Measurements from ENCODE around the gene FRMD4B. TPM values are rescaled to one million over a fixed set of nuclear protein-coding genes. Genes with fewer than 3 reads are reported as not detected.

FRMD4B gene
- polyA plus RNA-seq (ENCODE audit: insufficient read length in 4 of 4): 10 to 100 TPM; 39.5 to 46.4 (median 43.9) TPM

- DNase-seq (ENCODE audit: low read depth in 4 of 4, low spot score in 3 of 4): peak in 1 of 4 donors; percentile 31
Measured at GRCh38 chr3:69385723-69386555, at the start of gene FRMD4B. FRMD4B (minus strand) TSS chr3:69386088; CDS start chr3:69385989, 99 bp downstream.

GRCh38 chr3:69433969-69434325 is 48.1 kb upstream of the FRMD4B start:
- no peak for DNase-seq (ENCODE audit: low read depth in 4 of 4, low spot score in 3 of 4)

- DNase-seq (ENCODE audit: low read depth in 4 of 4, low spot score in 3 of 4): no peak
Measured at GRCh38 chr3:69433121-69433968, 47.5 kb upstream of the FRMD4B start.

GRCh38 chr3:69428657-69429255 is 42.9 kb upstream of the FRMD4B start:
- no peak for DNase-seq (ENCODE audit: low read depth in 4 of 4, low spot score in 3 of 4)

GRCh38 chr3:69426967-69427304 is 41.0 kb upstream of the FRMD4B start:
- no peak for DNase-seq (ENCODE audit: low read depth in 4 of 4, low spot score in 3 of 4)

- no peak for DNase-seq (ENCODE audit: low read depth in 4 of 4, low spot score in 3 of 4)
Measured at GRCh38 chr3:69426291-69426966, 40.5 kb upstream of the FRMD4B start.

- no peak for DNase-seq (ENCODE audit: low read depth in 4 of 4, low spot score in 3 of 4)
Measured at GRCh38 chr3:69425249-69425648, 39.4 kb upstream of the FRMD4B start.

GRCh38 chr3:69423463-69424155 is 37.7 kb upstream of the FRMD4B start:
- no peak for DNase-seq (ENCODE audit: low read depth in 4 of 4, low spot score in 3 of 4)

GRCh38 chr3:69422751-69423150 is 36.9 kb upstream of the FRMD4B start:
- no peak for DNase-seq (ENCODE audit: low read depth in 4 of 4, low spot score in 3 of 4)

GRCh38 chr3:69420781-69421520 is 35.1 kb upstream of the FRMD4B start:
- no peak for DNase-seq (ENCODE audit: low read depth in 4 of 4, low spot score in 3 of 4)

- no peak for DNase-seq (ENCODE audit: low read depth in 4 of 4, low spot score in 3 of 4)
Measured at GRCh38 chr3:69419276-69419675, 33.4 kb upstream of the FRMD4B start.

- no peak for DNase-seq (ENCODE audit: low read depth in 4 of 4, low spot score in 3 of 4)
Measured at GRCh38 chr3:69417541-69418078, 31.7 kb upstream of the FRMD4B start.

GRCh38 chr3:69413551-69414207 is 27.8 kb upstream of the FRMD4B start:
- DNase-seq (ENCODE audit: low read depth in 4 of 4, low spot score in 3 of 4): no peak

- no peak for DNase-seq (ENCODE audit: low read depth in 4 of 4, low spot score in 3 of 4)
Measured at GRCh38 chr3:69411346-69411745, 25.5 kb upstream of the FRMD4B start.

GRCh38 chr3:69410301-69410700 is 24.4 kb upstream of the FRMD4B start:
- peak in 3 of 4 donors; percentile 47 to 58 (median 57) for DNase-seq (ENCODE audit: low read depth in 4 of 4, low spot score in 3 of 4)

GRCh38 chr3:69409831-69410230 is 23.9 kb upstream of the FRMD4B start:
- no peak for DNase-seq (ENCODE audit: low read depth in 4 of 4, low spot score in 3 of 4)

- no peak for DNase-seq (ENCODE audit: low read depth in 4 of 4, low spot score in 3 of 4)
Measured at GRCh38 chr3:69409011-69409410, 23.1 kb upstream of the FRMD4B start.

- no peak for DNase-seq (ENCODE audit: low read depth in 4 of 4, low spot score in 3 of 4)
Measured at GRCh38 chr3:69408542-69408941, 22.7 kb upstream of the FRMD4B start.

- no peak for DNase-seq (ENCODE audit: low read depth in 4 of 4, low spot score in 3 of 4)
Measured at GRCh38 chr3:69407908-69408307, 22.0 kb upstream of the FRMD4B start.
